Heart left ventricle (tissue), 13 donors: ENCODE data around the gene DNAH17.

Experiments used
- CTCF ChIP-seq, 12 donors: fragments of 200-600 bp; sonication (generic) in 4 of 12; IDR thresholded peaks; one replicate each; pipeline versions ENCODE4 v1.5.0 to v1.8.0; 2018 to 2022; ENCODE audit warnings: antibody characterized with exemption in 12 of 12, mild to moderate bottlenecking in 5 of 12
- POLR2A ChIP-seq, 2 donors: fragments of 450-650 bp; IDR thresholded peaks; one replicate each; pipeline ENCODE4 v1.6.1; 2017; ENCODE audit warnings: antibody characterized with exemption in 2 of 2, mild to moderate bottlenecking in 2 of 2, moderate library complexity in 2 of 2
- donor health status: ischemic (EF 13 %, LVEDD 7.1; RV severe dilation, severe dysfunction).
- donor health status: DM: no; HTN: yes; CAD: no.
- donor health status: DM: no; HTN: no; CAD: no.
- donor health status: ischemic (EF 25% LVEDD 6.9; RV normal size, moderate dysfunction).
- donor health status: ischemic (EF 25% LVEDD 5.7; RV mildly dilated, moderate dysfunction).
- donor health status: ischemic (EF 35%, LVEDD 5.7; RV mildly dilated, moderate dysfunction).
- donor health status: nonischemic (EF 11% LVEDD 7.7; RV severe dilation, severe dysfunction).
- donor health status: DM: yes; HTN: yes; CAD: no.
- donor health status: PGD.
- donor health status: ischemic (EF 29% LVEDD 5.4; RV normal size, mild dysfunction).
- donor health status: nonischemic (EF 23%, LVEDD 6.1; RV moderate dilation, normal function).

- TF ChIP-seq POLR2A (IDR thresholded peaks at IDR 0.05) (no peak), CTCF (IDR thresholded peaks at IDR 0.05) (no peak)
These were observed 34.4 kb upstream of the DNAH17 start for GRCh38 chr17:78611607-78612006.
